H1 (cell line): ENCODE measurements around the gene CISH. TPM values are rescaled to one million over a fixed set of nuclear protein-coding genes. Genes with fewer than 3 reads are reported as not detected.

Source experiments
- CTCF ChIA-PET: fragments of 300-600 bp; sonication (Branson Sonifier 250); formaldehyde crosslinking; loops from one replicate; lab custom pipeline; 2021; ENCODE audit not compliant: partially characterized antibody; lab: Charles Lee
- POLR2A ChIA-PET: fragments of 300-600 bp; sonication (Branson Sonifier 250); formaldehyde crosslinking; loops from one replicate; lab custom pipeline; 2021; ENCODE audit warnings: inconsistent platforms; ENCODE audit not compliant: partially characterized antibody; lab: Charles Lee
- DNase-seq, 2 experiments: peaks; one replicate each; pipeline versions ENCODE4 v3.0.0 to v3.0.0-alpha.2; 2010 to 2022; ENCODE audit warnings: low spot score in 2 of 2, low read depth in 1 of 2, mixed read lengths in 1 of 2
- FAIRE-seq: peaks from 2 replicates; lab custom pipeline; 2011; peaks lifted over from hg19 to GRCh38; lab: Jason Lieb, UNC
- H2AFZ ChIP-seq: 2 replicates; pipeline ENCODE4 v1.8.1; 2012; ENCODE audit warnings: low read length, inconsistent platforms
- H2AK5ac ChIP-seq: 2 replicates; pipeline ENCODE4 v1.6.1; 2013; ENCODE audit warnings: low read depth, low read length
- H2BK120ac ChIP-seq: replicated peaks from 2 replicates; pipeline ENCODE3; 2013; ENCODE audit warnings: low read depth, low read length, inconsistent platforms
- H2BK12ac ChIP-seq: 2 replicates; pipeline ENCODE4 v1.6.1; 2013; ENCODE audit warnings: low read depth, low read length
- H2BK15ac ChIP-seq: 2 replicates; pipeline ENCODE4 v1.6.1; 2013; ENCODE audit warnings: low read length
- H2BK20ac ChIP-seq: 2 replicates; pipeline ENCODE4 v1.6.1; 2013; ENCODE audit warnings: low read length
- H2BK5ac ChIP-seq: 2 replicates; pipeline ENCODE4 v1.6.1; 2013; ENCODE audit warnings: low read depth, low read length
- H3K14ac ChIP-seq: 2 replicates; pipeline ENCODE4 v1.6.1; 2013; ENCODE audit warnings: inconsistent platforms; ENCODE audit not compliant: insufficient read length
- H3K18ac ChIP-seq: 2 replicates; pipeline ENCODE4 v1.6.1; 2013; ENCODE audit warnings: low read length; ENCODE audit errors: extremely low read depth
- H3K23ac ChIP-seq: 2 replicates; pipeline ENCODE4 v1.6.1; 2013; ENCODE audit warnings: inconsistent platforms; ENCODE audit not compliant: insufficient read length
- H3K23me2 ChIP-seq: 2 replicates; pipeline ENCODE4 v1.6.1; 2013; ENCODE audit warnings: low read depth, low read length
- H3K27ac ChIP-seq: 2 replicates; pipeline ENCODE4 v1.6.1; 2011; ENCODE audit warnings: low read depth, low read length, inconsistent platforms
- H3K27me3 ChIP-seq, 4 experiments: replicated peaks in 1 of 4; 1 replicate in 1 of 4; 2 replicates in 3 of 4; pipeline versions ENCODE4 v1.6.1 to v1.8.1; 2011 to 2013; ENCODE audit warnings: low read length in 3 of 4, mild to moderate bottlenecking in 3 of 4, inconsistent platforms in 2 of 4, mixed read lengths in 2 of 4, moderate library complexity in 1 of 4; ENCODE audit not compliant: control insufficient read depth in 3 of 4, insufficient read depth in 3 of 4; ENCODE audit errors: extremely low read depth in 1 of 4
- H3K36me3 ChIP-seq, 4 experiments: 2 replicates each; pipeline versions ENCODE4 v1.6.1 to v1.8.1; 2011 to 2013; ENCODE audit warnings: mild to moderate bottlenecking in 4 of 4, low read length in 3 of 4, moderate library complexity in 2 of 4, control low read depth in 1 of 4, inconsistent platforms in 1 of 4; ENCODE audit not compliant: insufficient read depth in 4 of 4, control insufficient read depth in 2 of 4
- H3K4ac ChIP-seq: replicated peaks from 2 replicates; pipeline ENCODE3; 2013; ENCODE audit warnings: low read length, low read depth, mixed read lengths, inconsistent platforms; ENCODE audit not compliant: insufficient read length
- H3K4me1 ChIP-seq, 4 experiments: replicated peaks in 1 of 4; 1 replicate in 1 of 4; 2 replicates in 3 of 4; pipeline versions ENCODE4 v1.6.1 to v1.8.1; 2011 to 2013; ENCODE audit warnings: low read length in 3 of 4, inconsistent platforms in 2 of 4, mixed read lengths in 1 of 4; ENCODE audit not compliant: insufficient read depth in 4 of 4, control insufficient read depth in 3 of 4
- H3K4me2 ChIP-seq, 2 experiments: 2 replicates each; pipeline versions ENCODE4 v1.6.1 to v1.8.1; 2011 to 2013; ENCODE audit warnings: low read depth in 2 of 2, low read length in 2 of 2, control low read depth in 1 of 2, inconsistent platforms in 1 of 2, mild to moderate bottlenecking in 1 of 2; ENCODE audit not compliant: insufficient read depth in 1 of 2
- H3K4me3 ChIP-seq, 4 experiments: fragments of 200-600, 300-600 bp in 1 of 4; sonication (generic), shearing (Covaris generic), sonication (Bioruptor Twin) in 1 of 4; 2 replicates each; pipeline versions ENCODE4 v1.5.1 to v1.8.1; 2011 to 2016; ENCODE audit warnings: low read length in 4 of 4, low read depth in 3 of 4, control low read depth in 2 of 4, inconsistent platforms in 2 of 4, mild to moderate bottlenecking in 2 of 4, mixed read lengths in 1 of 4, moderate library complexity in 1 of 4; ENCODE audit not compliant: insufficient read depth in 2 of 4; ENCODE audit errors: extremely low read depth in 1 of 4
- H3K56ac ChIP-seq: replicated peaks from 2 replicates; pipeline ENCODE3; 2013; ENCODE audit warnings: low read depth, mild to moderate bottlenecking, mixed read lengths, low read length, inconsistent platforms; ENCODE audit not compliant: insufficient read length
- H3K79me1 ChIP-seq: 2 replicates; pipeline ENCODE4 v1.6.1; 2013; ENCODE audit warnings: low read depth, low read length, control low read depth
- H3K79me2 ChIP-seq, 2 experiments: 2 replicates each; pipeline versions ENCODE4 v1.6.1 to v1.8.1; 2012 to 2013; ENCODE audit warnings: low read length in 2 of 2, mild to moderate bottlenecking in 2 of 2, inconsistent platforms in 1 of 2; ENCODE audit not compliant: insufficient read depth in 2 of 2, control insufficient read depth in 1 of 2
- H3K9ac ChIP-seq, 4 experiments: replicated peaks in 1 of 4; 1 replicate in 1 of 4; 2 replicates in 3 of 4; pipeline versions ENCODE4 v1.6.1 to v1.8.1; 2011 to 2013; ENCODE audit warnings: low read depth in 3 of 4, low read length in 3 of 4, control low read depth in 2 of 4, mild to moderate bottlenecking in 2 of 4, moderate library complexity in 2 of 4, inconsistent platforms in 1 of 4; ENCODE audit errors: extremely low read depth in 1 of 4
- H3K9me3 ChIP-seq, 2 experiments: 2 replicates each; pipeline versions ENCODE4 v1.6.1 to v1.8.1; 2012 to 2013; ENCODE audit warnings: mild to moderate bottlenecking in 2 of 2, moderate library complexity in 2 of 2, control low read depth in 1 of 2, inconsistent platforms in 1 of 2, low read depth in 1 of 2, low read length in 1 of 2, mixed read lengths in 1 of 2; ENCODE audit not compliant: insufficient read depth in 2 of 2
- H4K20me1 ChIP-seq, 2 experiments: replicated peaks in 1 of 2; 2 replicates each; pipeline versions ENCODE3 to v1.8.1; 2011 to 2013; ENCODE audit warnings: inconsistent platforms in 2 of 2, low read length in 2 of 2, mild to moderate bottlenecking in 1 of 2; ENCODE audit not compliant: insufficient read depth in 2 of 2, control insufficient read depth in 1 of 2
- H4K5ac ChIP-seq: 2 replicates; pipeline ENCODE4 v1.6.1; 2013; ENCODE audit warnings: low read length, low read depth, mixed read lengths, inconsistent platforms; ENCODE audit not compliant: insufficient read length
- H4K8ac ChIP-seq: 2 replicates; pipeline ENCODE4 v1.8.0; 2013; ENCODE audit warnings: mild to moderate bottlenecking, moderate library complexity, low read length, inconsistent platforms; ENCODE audit not compliant: insufficient read depth; ENCODE audit errors: extremely low read depth
- H4K91ac ChIP-seq: replicated peaks from 2 replicates; pipeline ENCODE3; 2013; ENCODE audit warnings: low read length, mixed read lengths, inconsistent platforms; ENCODE audit not compliant: insufficient read length
- BRCA1 ChIP-seq: IDR thresholded peaks from 2 replicates; pipeline ENCODE4 v1.6.1; 2012; ENCODE audit warnings: low read depth, low read length, improper control_type of control experiment
- CBX5 ChIP-seq: fragments of 300-800, 300-1000 bp; sonication (generic); IDR thresholded peaks from 2 replicates; pipeline ENCODE4 v1.7.1; 2016; ENCODE audit warnings: antibody characterized with exemption, low read length, low read depth
- CHD2 ChIP-seq: IDR thresholded peaks from 2 replicates; pipeline ENCODE4 v1.6.1; 2012; ENCODE audit warnings: low read length, improper control_type of control experiment
- EGR1 ChIP-seq: IDR thresholded peaks from 2 replicates; pipeline ENCODE4 v1.6.1; 2011; ENCODE audit warnings: low read depth, low read length, borderline replicate concordance
- GABPA ChIP-seq: IDR thresholded peaks from 2 replicates; pipeline ENCODE4 v1.6.1; 2011; ENCODE audit warnings: mild to moderate bottlenecking, low read length, moderate library complexity, borderline replicate concordance; ENCODE audit not compliant: insufficient read depth
- HDAC6 ChIP-seq: IDR thresholded peaks from one replicate; pipeline ENCODE4 v1.7.1; 2012; ENCODE audit warnings: low read depth, mild to moderate bottlenecking, inconsistent platforms, low read length, moderate library complexity
- SAP30 ChIP-seq: fragments of 300-600 bp; sonication (generic); IDR thresholded peaks from 2 replicates; pipeline ENCODE4 v1.7.1; 2012; ENCODE audit warnings: low read length, moderate library complexity, mild to moderate bottlenecking, inconsistent platforms; ENCODE audit not compliant: insufficient read depth, insufficient replicate concordance
- TAF1 ChIP-seq: IDR thresholded peaks from 2 replicates; pipeline ENCODE4 v1.6.1; 2011; ENCODE audit warnings: mild to moderate bottlenecking, low read depth, low read length
- TEAD4 ChIP-seq: IDR thresholded peaks from 2 replicates; pipeline ENCODE4 v1.6.1; 2012; ENCODE audit warnings: low read depth, low read length, inconsistent platforms, mixed read lengths
- WGBS, 2 experiments: shearing (Covaris generic) in 1 of 2; methylation state at CpG; one replicate each; pipeline versions ENCODE4 v1.1.6 to v1.1.7; 2013 to 2015; ENCODE audit warnings: low lambda C conversion rate in 2 of 2, mixed read lengths in 2 of 2, inconsistent platforms in 1 of 2, low coverage in 1 of 2, missing lambda C conversion rate in 1 of 2; ENCODE audit not compliant: insufficient replicate concordance in 2 of 2, insufficient coverage in 1 of 2, insufficient read length in 1 of 2; ENCODE audit errors: extremely low coverage in 1 of 2, missing lambda C conversion rate in 1 of 2; 5-methylcytosine and 5-hydroxymethylcytosine counted together
- polyA plus RNA-seq, 7 experiments: library from polyadenylated mRNA; depleted of rRNA in 3 of 7; stranded (reverse) in 5 of 7; unstranded in 2 of 7; fragments of >200 nt in 5 of 7; fragments of 200-250 nt in 2 of 7; gene quantifications; 1 replicate in 5 of 7; 2 replicates in 1 of 7; 4 replicates in 1 of 7; pipeline versions ENCODE4 v1.2.1 to v1.2.3, GENCODE V29; 2011 to 2013; ENCODE audit warnings: missing spikeins in 2 of 7, mixed read lengths in 2 of 7
- total RNA-seq: library from RNA; stranded (reverse); fragmentation: NEBNext Ultra II Directional; extraction: Animal tissue kit (Norgen Biotek cat#: 25700); gene quantifications from 2 replicates; pipeline ENCODE4 v1.2.1, GENCODE V29; 2021
- TF ChIP-seq, protein P1 (sequence below): IDR thresholded peaks from 2 replicates; pipeline ENCODE4 v1.6.1; 2011; ENCODE audit warnings: low read depth, mild to moderate bottlenecking, low read length; ENCODE audit not compliant: insufficient read depth

CISH gene
- total and polyA plus RNA-seq, 2 of the 8 experiments (the other 6 are each of a cell fraction or from before 2014, with no cell fraction given), result 1.9 to 2.2 TPM

DNA sequence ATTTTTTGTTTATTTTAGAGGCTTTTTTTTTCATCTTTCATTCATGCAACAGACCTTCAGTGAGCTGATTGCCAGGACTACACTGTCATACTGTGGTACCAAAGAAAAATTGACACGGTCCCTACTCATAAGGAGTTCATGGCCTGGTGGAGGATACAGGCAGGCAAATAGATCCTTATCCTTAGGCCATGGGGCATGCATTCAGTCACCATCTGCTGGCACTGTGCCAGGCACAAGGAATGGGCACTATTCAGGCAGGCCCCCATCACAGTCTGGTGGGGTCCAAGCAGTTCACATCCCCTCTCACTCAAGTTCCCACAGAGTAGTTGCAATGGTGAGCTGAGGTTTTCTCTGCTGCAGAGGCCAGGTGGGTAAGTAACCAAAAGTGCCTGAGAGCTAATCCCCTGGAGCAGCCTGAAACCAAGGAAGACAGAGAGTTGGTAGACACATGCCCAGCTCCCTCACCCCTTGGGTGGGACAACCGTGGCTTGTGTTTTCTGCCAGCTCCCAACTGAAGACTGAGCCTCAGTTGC lies 17.3 kb downstream of the CISH start:
- Histone ChIP-seq H2AK5ac (no peak overlapping the region), H2BK20ac (no peak overlapping the region), H3K4me2 (no peak overlapping the region), H3K27me3 (no peaks in the 10 kb centered on the region), H4K8ac (no peak overlapping the region), H3K79me1 (no peaks in the 10 kb centered on the region), H2BK15ac (no peak overlapping the region), H4K20me1 (no peaks in the 10 kb centered on the region), H3K14ac (no peak overlapping the region), H3K18ac (no peak overlapping the region), H4K5ac (no peak overlapping the region), H3K27ac (no peak overlapping the region), H2BK12ac (no peak overlapping the region), H3K4ac (no peak overlapping the region), H2BK5ac (no peak overlapping the region), H3K36me3 (no peaks in the 10 kb centered on the region), H3K9ac (no peak overlapping the region), H3K4me1 (no peaks in the 10 kb centered on the region), H3K23me2 (no peaks in the 10 kb centered on the region), H3K79me2 (no peaks in the 10 kb centered on the region), H3K56ac (no peak overlapping the region), H3K23ac (no peak overlapping the region), H4K91ac (no peak overlapping the region), H2AFZ (no peak overlapping the region), H2BK120ac (no peak overlapping the region), H3K4me3 (no peak overlapping the region), H3K9me3 (no peaks in the 10 kb centered on the region)
- no peak for FAIRE-seq
- WGBS, 2 experiments, result 58% methylated on average over 2 of the region's 2 CpGs; no CpG with 5 or more reads in 1 of the 2 experiments
- no peak for DNase-seq
- ChIA-PET CTCF (interaction anchor here (1.0 to 11.1 kb wide), 4 partner anchors 15 to 795 kb away, joined by 3 to 233 read pairs (median 82); partner anchors contain the start of genes CISH, HEMK1 and MAPKAPK3), POLR2A (interaction anchor here (1.1 to 1.5 kb wide), 2 partner anchors 9 to 14 kb away, joined by 4 read pairs; no protein-coding TSS in a partner anchor)
- TF ChIP-seq BRCA1 (no peak), TEAD4 (no peak), TAF1 (no peak), SAP30 (no peak), CBX5 (no peak), EGR1 (no peak), GABPA (no peak), HDAC6 (no peak), CHD2 (no peak)
- TF ChIP-seq, protein P1, sequence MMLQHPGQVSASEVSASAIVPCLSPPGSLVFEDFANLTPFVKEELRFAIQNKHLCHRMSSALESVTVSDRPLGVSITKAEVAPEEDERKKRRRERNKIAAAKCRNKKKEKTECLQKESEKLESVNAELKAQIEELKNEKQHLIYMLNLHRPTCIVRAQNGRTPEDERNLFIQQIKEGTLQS, result no peak
